Fibroblast of skin of back (primary cell): ENCODE data around the gene NTM.

Source experiments
- DNase-seq: peaks from one replicate; pipeline ENCODE4 v3.0.0-alpha.2; 2013

NTM gene

DNA sequence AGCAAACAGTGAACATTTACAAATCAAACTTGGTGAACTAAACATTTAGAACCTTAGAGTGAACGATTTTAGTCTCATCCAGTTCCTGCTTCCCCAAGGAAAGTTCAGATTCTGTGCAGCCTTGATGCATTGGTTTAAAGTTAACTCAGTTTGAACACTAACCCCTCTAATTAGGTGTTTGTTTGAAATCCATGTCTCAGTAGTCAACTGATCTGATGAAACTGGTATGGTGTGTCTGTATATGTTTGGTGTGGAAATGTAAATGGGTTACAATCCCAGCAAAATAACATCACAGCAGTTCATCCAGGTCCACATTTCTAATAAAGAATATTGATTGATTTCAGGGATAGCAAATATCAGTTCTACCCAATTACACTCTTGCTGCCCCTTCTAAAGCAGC is 532.0 kb downstream of the NTM start:
- DNase-seq, result no peak

DNA sequence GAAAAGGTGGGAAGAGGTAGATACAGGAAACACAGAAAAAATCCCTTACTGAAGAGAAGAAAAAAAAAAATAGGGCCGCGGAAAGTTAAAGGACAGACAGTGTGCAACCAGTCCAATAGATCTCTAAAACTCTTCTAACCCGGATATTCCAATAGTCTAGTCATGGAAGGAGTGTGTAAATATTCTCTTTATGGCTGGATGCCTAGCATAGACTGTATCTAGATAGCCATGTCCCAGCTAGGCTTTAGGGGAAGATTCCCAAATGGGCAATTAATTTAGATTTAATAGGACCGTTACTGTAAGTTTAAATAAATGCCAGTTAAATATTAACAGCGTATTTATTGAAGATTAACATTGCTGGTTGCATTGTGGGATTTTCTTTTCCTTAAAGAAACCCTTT is 532.7 kb downstream of the NTM start:
- DNase-seq, result no peak

GRCh38 chr11:131904756-131905155 is 534.3 kb downstream of the NTM start:
- peak; percentile 67 for DNase-seq

DNA sequence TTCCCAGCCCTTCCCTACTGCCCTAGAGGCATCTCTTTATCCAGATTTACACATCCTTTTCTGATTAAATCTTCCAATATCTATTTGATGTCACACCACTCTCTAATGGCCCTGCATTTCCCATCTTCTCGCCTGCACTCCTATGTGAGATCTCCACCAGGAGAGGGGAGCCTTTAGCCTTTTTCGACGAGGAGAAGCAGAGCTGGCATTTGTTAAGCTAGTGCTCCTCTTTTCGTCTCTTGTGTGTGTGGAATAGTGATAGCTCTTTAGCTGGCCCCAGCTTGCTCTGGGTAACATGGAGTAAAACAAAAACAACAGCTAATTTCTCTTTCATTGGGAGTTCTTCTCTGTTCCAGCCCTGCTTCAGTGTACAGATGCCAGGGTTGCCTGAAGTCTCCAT is 536.5 kb downstream of the NTM start:
- DNase-seq, result peak; percentile 20

DNA sequence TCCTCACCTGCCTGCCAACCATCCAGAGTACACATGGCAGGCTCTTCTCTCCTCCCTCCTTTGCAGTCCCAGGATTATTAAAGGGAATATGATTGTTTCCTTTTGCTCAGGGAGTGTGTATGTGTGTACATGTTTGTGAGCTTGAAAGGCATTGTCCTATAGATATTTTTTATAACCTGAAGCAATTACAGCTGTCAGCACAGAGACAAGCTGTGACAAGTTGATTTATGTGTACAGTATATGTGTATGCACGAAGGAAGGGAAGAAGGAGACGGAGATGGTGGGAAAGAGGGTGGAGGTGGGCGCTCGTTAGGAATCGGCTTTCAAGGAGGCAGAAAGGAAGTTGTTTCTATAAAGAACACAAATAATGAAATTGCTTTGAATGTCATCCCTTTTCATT is 537.0 kb downstream of the NTM start:
- no peak for DNase-seq

DNA sequence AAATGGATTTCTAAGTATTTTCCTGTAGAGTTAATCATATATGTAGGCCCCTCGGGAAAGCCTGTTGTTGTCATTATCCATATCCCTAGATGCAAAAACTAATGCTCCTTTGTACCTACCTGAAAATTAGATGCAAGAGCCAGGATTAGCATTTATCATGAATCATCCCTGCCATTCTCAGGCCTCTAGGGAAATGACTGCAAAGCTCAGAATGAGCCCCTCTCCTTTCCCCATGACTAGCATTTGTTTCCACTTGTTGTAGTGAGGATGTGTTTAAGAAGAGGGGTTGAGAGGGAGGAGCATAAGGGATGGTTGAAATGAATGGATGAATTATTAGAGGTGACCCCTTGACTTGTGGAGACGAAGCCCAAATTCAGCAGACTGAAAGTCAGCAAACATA is 537.9 kb downstream of the NTM start:
- DNase-seq, result peak; percentile 46

DNA sequence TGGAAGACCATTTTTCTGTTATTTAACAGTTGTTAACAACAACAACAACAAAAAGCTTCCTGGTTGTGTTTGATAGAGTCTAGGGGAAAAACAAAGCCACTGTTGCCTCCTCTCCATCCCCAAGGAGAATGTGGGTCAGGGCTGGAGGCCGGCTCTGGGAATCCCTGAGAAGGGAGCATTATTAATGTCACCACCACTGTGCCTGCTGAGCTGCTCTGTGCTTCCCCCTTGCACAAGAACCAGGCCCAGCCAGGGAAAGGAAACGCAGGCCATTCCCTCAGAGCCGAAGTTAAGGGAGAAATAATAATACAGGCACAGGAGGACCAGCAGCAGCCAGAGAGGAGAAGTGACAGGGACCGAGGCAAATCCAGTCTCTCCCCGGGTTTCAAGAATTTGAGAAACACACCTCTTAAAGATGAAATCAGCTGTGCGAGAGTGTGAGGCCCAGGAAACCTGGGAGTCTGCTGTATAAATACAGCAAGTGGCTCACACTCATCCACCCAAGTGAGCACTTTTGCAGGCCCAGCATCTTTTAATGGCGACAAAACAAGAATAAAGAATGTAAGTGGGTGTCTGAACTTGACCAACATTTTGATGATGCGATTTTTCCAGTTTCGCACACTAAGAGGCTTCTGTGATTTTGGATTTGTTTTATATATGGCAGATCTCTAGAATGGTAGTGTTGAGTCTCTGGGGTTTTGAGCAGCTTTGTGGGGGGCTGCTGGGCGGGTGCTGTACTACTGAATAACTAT is 539.2 kb downstream of the NTM start:
- DNase-seq, result peak; percentile 28

- DNase-seq, result no peak
Measured at GRCh38 chr11:131910178-131910522, 539.7 kb downstream of the NTM start.

GRCh38 chr11:131910523-131911387 is 540.3 kb downstream of the NTM start:
- DNase-seq, result peak; percentile 58

- peak; percentile 23 for DNase-seq
Measured at GRCh38 chr11:131911388-131912032, 541.1 kb downstream of the NTM start.

- no peak for DNase-seq
Measured at GRCh38 chr11:131912134-131912533, 541.7 kb downstream of the NTM start.

GRCh38 chr11:131913267-131913666 is 542.9 kb downstream of the NTM start:
- DNase-seq, result peak; percentile 30

DNA sequence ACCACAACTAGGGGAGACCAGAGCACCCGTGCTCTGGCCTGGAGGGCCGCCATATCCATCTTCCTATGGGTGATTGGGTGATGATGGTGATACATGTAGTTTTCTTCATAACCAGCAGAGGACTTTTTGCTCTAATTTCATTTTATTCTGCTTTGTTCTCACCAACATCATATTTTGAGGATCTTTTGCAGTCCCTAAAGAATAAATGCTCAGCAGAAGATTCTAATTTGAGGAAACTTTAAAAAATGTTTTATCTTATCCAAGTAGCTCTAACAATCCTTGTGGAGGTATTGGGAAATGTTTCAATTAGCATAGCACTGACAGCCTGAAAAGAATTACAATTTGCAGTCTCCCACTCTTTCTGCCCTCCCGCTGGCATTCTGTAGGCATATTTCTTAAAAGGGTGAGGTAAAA is 544.0 kb downstream of the NTM start:
- DNase-seq, result peak; percentile 49

DNA sequence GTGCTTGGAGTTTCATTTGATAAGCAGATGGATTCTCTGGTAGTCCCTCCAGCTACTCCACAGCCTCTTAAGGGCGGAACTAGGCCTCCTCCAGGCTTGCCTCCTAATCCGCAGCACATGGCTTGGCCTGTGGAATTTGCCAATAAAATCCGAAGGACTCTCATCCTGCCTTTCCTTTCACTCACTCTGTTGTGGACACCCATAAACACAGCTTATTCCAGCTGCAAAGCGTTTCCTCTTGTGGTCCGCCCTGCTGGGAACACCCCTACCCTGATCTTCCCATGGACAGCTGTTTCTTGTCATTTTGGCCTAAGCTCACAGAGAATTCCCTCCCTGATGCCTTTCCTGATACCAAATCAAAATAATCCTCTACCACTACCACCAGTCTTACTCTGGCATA is 546.2 kb downstream of the NTM start:
- no peak for DNase-seq

DNA sequence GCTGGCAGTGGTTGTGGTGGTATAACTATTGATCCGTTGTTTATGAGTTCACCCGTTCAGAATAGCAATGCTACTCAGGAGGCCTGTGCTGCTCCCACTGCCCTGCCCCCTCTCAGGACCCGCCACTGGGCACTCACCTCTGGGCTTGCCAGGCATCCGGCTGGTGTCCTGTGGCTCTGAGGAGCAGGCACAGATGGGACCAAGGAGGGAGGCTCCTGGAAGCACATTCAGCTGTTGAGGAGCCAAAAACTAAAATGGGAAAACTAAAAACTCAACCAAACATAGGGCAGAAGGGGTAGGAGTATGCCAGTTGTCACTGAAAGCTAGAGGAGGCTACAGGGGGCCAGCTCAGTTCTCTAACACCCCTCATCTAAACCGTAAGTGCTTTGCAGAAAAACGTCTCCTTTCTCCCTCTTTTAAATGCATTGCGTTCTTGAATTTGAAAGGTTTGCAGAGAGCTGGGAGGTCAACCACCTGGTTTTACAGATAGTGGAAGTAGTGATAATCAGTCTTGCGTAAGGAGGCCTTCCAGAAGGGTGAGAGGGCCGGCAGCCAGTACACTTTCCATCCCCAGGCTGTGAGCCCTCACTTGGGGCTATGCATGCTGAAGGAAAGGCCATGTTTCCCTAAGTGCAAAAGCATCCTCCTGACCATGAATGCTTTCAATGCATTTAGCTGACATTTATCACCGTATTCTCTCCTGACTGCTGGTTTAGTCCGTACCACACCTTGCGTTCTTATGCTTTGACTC is 547.4 kb downstream of the NTM start:
- DNase-seq, result no peak

GRCh38 chr11:131918663-131919062 is 548.2 kb downstream of the NTM start:
- no peak for DNase-seq

- DNase-seq, result no peak
Measured at GRCh38 chr11:131922220-131922619, 551.8 kb downstream of the NTM start.

DNA sequence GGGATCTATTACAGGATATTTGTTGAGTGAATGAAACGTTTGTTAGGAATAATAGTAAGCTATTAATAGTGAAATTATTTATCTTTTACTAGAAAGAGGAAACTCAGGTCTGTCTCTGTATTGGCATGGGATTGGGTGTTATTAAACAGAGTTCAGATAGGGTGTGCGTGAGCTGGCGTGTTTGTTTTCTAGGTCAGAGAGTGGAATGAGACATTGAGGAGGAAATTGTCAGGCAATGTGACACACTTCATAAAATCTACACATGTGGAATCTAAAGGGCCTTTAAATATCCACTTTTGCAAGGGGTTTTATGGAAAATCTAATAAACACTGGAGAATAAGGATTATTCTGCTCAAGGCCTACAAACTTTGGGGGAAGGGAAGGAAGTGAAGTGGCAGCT is 552.9 kb downstream of the NTM start:
- DNase-seq, result no peak

- no peak for DNase-seq
Measured at GRCh38 chr11:131924001-131924400, 553.6 kb downstream of the NTM start.

- DNase-seq, result peak; percentile 50
Measured at GRCh38 chr11:131924457-131925201, 554.2 kb downstream of the NTM start.

GRCh38 chr11:131925829-131926228 is 555.4 kb downstream of the NTM start:
- no peak for DNase-seq

- no peak for DNase-seq
Measured at GRCh38 chr11:131928992-131929391, 558.6 kb downstream of the NTM start.
